Hepatocyte (in vitro differentiated cells): ENCODE data around the gene MDFIC2. TPM values are rescaled to one million over a fixed set of nuclear protein-coding genes. Genes with fewer than 3 reads are reported as not detected.
"Not testable (repeated sequence)": the region's sequence is repeated elsewhere in the genome, so short reads cannot be mapped to it uniquely, and the experiment has no call there.

Experiments used
- DNase-seq: peaks from one replicate; pipeline ENCODE4 v3.0.0-alpha.2; 2016; ENCODE audit warnings: low spot score
- H2AFZ ChIP-seq: fragments of 200-600 bp; sonication (generic); 2 replicates; pipeline ENCODE4 v1.6.0; 2016; ENCODE audit warnings: antibody characterized with exemption, mild to moderate bottlenecking
- H3K27ac ChIP-seq: fragments of 200-600 bp; sonication (generic); 2 replicates; pipeline ENCODE4 v1.5.1; 2016; ENCODE audit warnings: mild to moderate bottlenecking
- H3K27me3 ChIP-seq: fragments of 200-600 bp; sonication (generic); 2 replicates; pipeline ENCODE4 v1.6.1; 2016
- H3K36me3 ChIP-seq: fragments of 200-600 bp; sonication (generic); replicated peaks from 2 replicates; pipeline ENCODE4 v1.5.1; 2016; ENCODE audit warnings: low read depth; ENCODE audit not compliant: insufficient read depth
- H3K4me1 ChIP-seq: fragments of 200-600 bp; sonication (generic); 2 replicates; pipeline ENCODE4 v1.5.1; 2016; ENCODE audit warnings: mild to moderate bottlenecking, moderate library complexity; ENCODE audit not compliant: insufficient read depth
- H3K4me2 ChIP-seq: fragments of 200-600 bp; sonication (generic); 2 replicates; pipeline ENCODE4 v1.6.0; 2016
- H3K4me3 ChIP-seq: fragments of 200-600 bp; sonication (generic); 2 replicates; pipeline ENCODE4 v1.5.1; 2016; ENCODE audit warnings: mild to moderate bottlenecking
- H3K79me2 ChIP-seq: fragments of 200-600 bp; sonication (generic); 2 replicates; pipeline ENCODE4 v1.6.0; 2017; ENCODE audit warnings: mild to moderate bottlenecking
- H3K9me2 ChIP-seq: fragments of 200-600 bp; sonication (generic); replicated peaks from 2 replicates; pipeline ENCODE4 v1.6.0; 2017; ENCODE audit warnings: mild to moderate bottlenecking; ENCODE audit not compliant: insufficient read depth
- H3K9me3 ChIP-seq: fragments of 200-600 bp; sonication (generic); 2 replicates; pipeline ENCODE4 v1.5.1; 2016; ENCODE audit warnings: low read depth, mild to moderate bottlenecking
- H4K20me1 ChIP-seq: fragments of 200-600 bp; sonication (generic); 2 replicates; pipeline ENCODE4 v1.6.0; 2016; ENCODE audit warnings: mild to moderate bottlenecking; ENCODE audit not compliant: insufficient read depth, poor library complexity, severe bottlenecking
- CTCF ChIP-seq: fragments of 200-600 bp; sonication (generic); IDR thresholded peaks from 2 replicates; pipeline ENCODE4 v1.5.1; 2016; ENCODE audit warnings: antibody characterized with exemption, mild to moderate bottlenecking; ENCODE audit not compliant: poor library complexity
- EZH2 ChIP-seq: fragments of 200-600 bp; sonication (generic); IDR thresholded peaks from 2 replicates; pipeline ENCODE4 v1.6.1; 2016; ENCODE audit warnings: antibody characterized with exemption, mild to moderate bottlenecking, borderline replicate concordance
- EZH2phosphoT487 ChIP-seq: fragments of 200-600 bp; sonication (generic); IDR thresholded peaks from one replicate; pipeline ENCODE4 v1.6.1; 2018; ENCODE audit warnings: antibody characterized with exemption, mild to moderate bottlenecking, low read depth, moderate library complexity; ENCODE audit not compliant: unreplicated experiment, severe bottlenecking
- WGBS: methylation state at CpG from one replicate; pipeline ENCODE4 v1.1.6; 2016; ENCODE audit warnings: low lambda C conversion rate; ENCODE audit errors: missing lambda C conversion rate; 5-methylcytosine and 5-hydroxymethylcytosine counted together
- polyA plus RNA-seq: library from polyadenylated mRNA; unstranded; fragments of >200 nt; fragmentation: Nextera tagmentation; extraction: Ambion mirVana; gene quantifications from 2 replicates; pipeline ENCODE4 v1.2.1, GENCODE V29; 2016
- total RNA-seq: library from RNA; depleted of rRNA; stranded (reverse); fragments of >200 nt; gene quantifications from 2 replicates; pipeline ENCODE4 v1.2.3, GENCODE V29; 2014

MDFIC2 gene
- total and polyA plus RNA-seq, 2 experiments from 2014 or later = not detected

GRCh38 chr3:70308760-70309159, 3.7 kb downstream of the MDFIC2 start:
- 55% methylated on average over 3 of the region's 3 CpGs for WGBS
- no peaks in the 10 kb centered on the region for H3K9me3 ChIP-seq

GRCh38 chr3:70306736-70307135, 5.7 kb downstream of the MDFIC2 start:
- no peak overlapping the region for H3K4me3 ChIP-seq
- H3K4me2 ChIP-seq = no peak overlapping the region
- no peaks in the 10 kb centered on the region for H3K36me3 ChIP-seq
- H3K27me3 ChIP-seq = no peaks in the 10 kb centered on the region
- no peaks in the 10 kb centered on the region for H3K79me2 ChIP-seq
- no peaks in the 10 kb centered on the region for H3K9me3 ChIP-seq
- no peaks in the 10 kb centered on the region for H3K4me1 ChIP-seq
- H3K9me2 ChIP-seq = no peaks in the 10 kb centered on the region
- H2AFZ ChIP-seq = no peak overlapping the region
- no peaks in the 10 kb centered on the region for H4K20me1 ChIP-seq
- no peak for DNase-seq
- TF ChIP-seq EZH2 = no peak
- TF ChIP-seq EZH2phosphoT487 = no peak
- TF ChIP-seq CTCF = no peak
- H3K27ac ChIP-seq = no peak overlapping the region

More at GRCh38 chr3:70308760-70309159, 3.7 kb downstream of the MDFIC2 start:
- Histone ChIP-seq H3K4me3 (no peak overlapping the region), H3K79me2 (no peaks in the 10 kb centered on the region), H4K20me1 (no peaks in the 10 kb centered on the region), H3K27me3 (no peaks in the 10 kb centered on the region), H3K9me2 (no peaks in the 10 kb centered on the region), H3K4me2 (no peak overlapping the region), H2AFZ (no peak overlapping the region), H3K27ac (no peak overlapping the region), H3K4me1 (no peaks in the 10 kb centered on the region), H3K36me3 (no peaks in the 10 kb centered on the region)
- TF ChIP-seq EZH2phosphoT487 = no peak
- peak; percentile 49 for TF ChIP-seq CTCF
- peak; percentile 49 for DNase-seq

GRCh38 chr3:70298385-70298784, 14.1 kb downstream of the MDFIC2 start:
- Histone ChIP-seq H3K27ac (no peak overlapping the region), H3K4me2 (no peak overlapping the region), H3K79me2 (no peaks in the 10 kb centered on the region), H3K9me3 (no peaks in the 10 kb centered on the region), H4K20me1 (no peaks in the 10 kb centered on the region), H3K9me2 (no peaks in the 10 kb centered on the region), H3K36me3 (no peaks in the 10 kb centered on the region), H2AFZ (no peak overlapping the region), H3K4me3 (no peak overlapping the region), H3K27me3 (no peaks in the 10 kb centered on the region), H3K4me1 (no peaks in the 10 kb centered on the region)
- WGBS = 74% methylated on average over 3 of the region's 3 CpGs
- no peak for DNase-seq
- no peak for TF ChIP-seq EZH2phosphoT487
- TF ChIP-seq CTCF = no peak
- TF ChIP-seq EZH2 = no peak

- Histone ChIP-seq H3K4me3 (no peak overlapping the region), H3K9me2 (no peaks in the 10 kb centered on the region), H3K79me2 (no peaks in the 10 kb centered on the region), H3K4me2 (no peak overlapping the region), H3K27ac (no peak overlapping the region), H4K20me1 (no peaks in the 10 kb centered on the region), H3K27me3 (no peaks in the 10 kb centered on the region), H2AFZ (no peak overlapping the region), H3K36me3 (no peaks in the 10 kb centered on the region), H3K4me1 (no peaks in the 10 kb centered on the region), H3K9me3 (no peaks in the 10 kb centered on the region)
- 89% methylated on average over 2 of the region's 2 CpGs for WGBS
- TF ChIP-seq EZH2 (no peak), CTCF (no peak), EZH2phosphoT487 (no peak)
- DNase-seq = no peak
These were observed 21.3 kb downstream of the MDFIC2 start for GRCh38 chr3:70291097-70291482.

GRCh38 chr3:70290431-70291096, 21.9 kb downstream of the MDFIC2 start:
- not testable (repeated sequence) for DNase-seq, H4K20me1 ChIP-seq, H3K79me2 ChIP-seq, H3K9me2 ChIP-seq, H3K4me1 ChIP-seq, H3K27ac ChIP-seq, H3K4me2 ChIP-seq, H3K36me3 ChIP-seq, H3K9me3 ChIP-seq, H3K4me3 ChIP-seq, H3K27me3 ChIP-seq, H2AFZ ChIP-seq
- WGBS = 97% methylated on average over 26 of the region's 32 CpGs
